Keratinocyte (primary cell): ENCODE measurements around the gene MINPP1.

ENCODE experiments used
- EZH2 ChIP-seq: IDR thresholded peaks from one replicate; pipeline ENCODE4 v1.6.1; 2012; ENCODE audit warnings: inconsistent platforms, mild to moderate bottlenecking, low read length, moderate library complexity
- TF ChIP-seq, protein P1 (sequence below), 3 experiments: IDR thresholded peaks in 1 of 3; conservative IDR thresholded peaks in 1 of 3; optimal IDR thresholded peaks in 1 of 3; 2 replicates in 2 of 3; 3 replicates in 1 of 3; pipeline versions ENCODE3 to v1.5.1; 2011; ENCODE audit warnings: low read length in 3 of 3, mild to moderate bottlenecking in 3 of 3, moderate library complexity in 2 of 3, control low read depth in 1 of 3, inconsistent platforms in 1 of 3; ENCODE audit not compliant: insufficient read depth in 2 of 3; ENCODE audit errors: extremely low read depth in 1 of 3

- TF ChIP-seq, protein P1, sequence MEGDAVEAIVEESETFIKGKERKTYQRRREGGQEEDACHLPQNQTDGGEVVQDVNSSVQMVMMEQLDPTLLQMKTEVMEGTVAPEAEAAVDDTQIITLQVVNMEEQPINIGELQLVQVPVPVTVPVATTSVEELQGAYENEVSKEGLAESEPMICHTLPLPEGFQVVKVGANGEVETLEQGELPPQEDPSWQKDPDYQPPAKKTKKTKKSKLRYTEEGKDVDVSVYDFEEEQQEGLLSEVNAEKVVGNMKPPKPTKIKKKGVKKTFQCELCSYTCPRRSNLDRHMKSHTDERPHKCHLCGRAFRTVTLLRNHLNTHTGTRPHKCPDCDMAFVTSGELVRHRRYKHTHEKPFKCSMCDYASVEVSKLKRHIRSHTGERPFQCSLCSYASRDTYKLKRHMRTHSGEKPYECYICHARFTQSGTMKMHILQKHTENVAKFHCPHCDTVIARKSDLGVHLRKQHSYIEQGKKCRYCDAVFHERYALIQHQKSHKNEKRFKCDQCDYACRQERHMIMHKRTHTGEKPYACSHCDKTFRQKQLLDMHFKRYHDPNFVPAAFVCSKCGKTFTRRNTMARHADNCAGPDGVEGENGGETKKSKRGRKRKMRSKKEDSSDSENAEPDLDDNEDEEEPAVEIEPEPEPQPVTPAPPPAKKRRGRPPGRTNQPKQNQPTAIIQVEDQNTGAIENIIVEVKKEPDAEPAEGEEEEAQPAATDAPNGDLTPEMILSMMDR (optimal IDR thresholded peaks at IDR 0.05 in 1 of 3, IDR thresholded peaks at IDR 0.05 in 1 of 3, conservative IDR thresholded peaks at IDR 0.05 in 1 of 3; ENCODE audit: extremely low read depth in 1 of 3, insufficient read depth in 2 of 3, low read length in 3 of 3) = no peak
- no peak for TF ChIP-seq EZH2
These were observed 95.9 kb downstream of the MINPP1 start for GRCh38 chr10:87600581-87600980.
